Spleen (tissue), 11 donors: ENCODE results near the gene PLEKHG3. TPM values are rescaled to one million over a fixed set of nuclear protein-coding genes. Genes with fewer than 3 reads are reported as not detected.

ENCODE experiments used
- DNase-seq: peaks from one replicate; pipeline ENCODE4 v3.0.0-alpha.2; 2020
- H3K27ac ChIP-seq, 8 donors: fragments of 200-600 bp; sonication (generic) in 7 of 8; 1 replicate in 4 of 8; 2 replicates in 4 of 8; pipeline versions ENCODE4 v1.5.0 to v1.8.0; 2016 to 2021; ENCODE audit warnings: inconsistent platforms in 4 of 8, mild to moderate bottlenecking in 4 of 8, moderate library complexity in 1 of 8
- H3K27me3 ChIP-seq, 7 donors: fragments of 200-600 bp; sonication (generic) in 6 of 7; replicated peaks in 1 of 7; 1 replicate in 4 of 7; 2 replicates in 3 of 7; pipeline versions ENCODE4 v1.5.0 to v1.8.0; 2016 to 2021; ENCODE audit warnings: inconsistent platforms in 3 of 7, mild to moderate bottlenecking in 1 of 7
- H3K36me3 ChIP-seq, 6 donors: fragments of 200-600 bp; sonication (generic) in 5 of 6; 1 replicate in 4 of 6; 2 replicates in 2 of 6; pipeline versions ENCODE4 v1.5.0 to v1.8.0; 2016 to 2021; ENCODE audit warnings: inconsistent platforms in 2 of 6
- H3K4me1 ChIP-seq, 6 donors: fragments of 200-600 bp; sonication (generic) in 5 of 6; 1 replicate in 3 of 6; 2 replicates in 3 of 6; pipeline versions ENCODE4 v1.5.0 to v1.8.0; 2016 to 2021; ENCODE audit warnings: inconsistent platforms in 3 of 6
- H3K4me3 ChIP-seq, 8 donors: fragments of 200-600 bp; sonication (generic) in 7 of 8; 1 replicate in 4 of 8; 2 replicates in 4 of 8; pipeline versions ENCODE4 v1.5.0 to v1.8.0; 2016 to 2021; ENCODE audit warnings: inconsistent platforms in 4 of 8, mild to moderate bottlenecking in 4 of 8, moderate library complexity in 2 of 8
- H3K9me3 ChIP-seq, 8 donors: fragments of 200-600 bp; sonication (generic) in 7 of 8; 1 replicate in 4 of 8; 2 replicates in 4 of 8; pipeline versions ENCODE4 v1.5.0 to v1.8.0; 2016 to 2021; ENCODE audit warnings: inconsistent platforms in 4 of 8
- CTCF ChIP-seq, 11 experiments: fragments of 200-600 bp in 7 of 11; fragments of 450-650 bp in 4 of 11; sonication (generic) in 4 of 11; IDR thresholded peaks in 8 of 11; conservative IDR thresholded peaks in 3 of 11; 1 replicate in 7 of 11; 2 replicates in 4 of 11; pipeline versions ENCODE4 v1.4.0 to v1.8.0; 2016 to 2021; ENCODE audit warnings: antibody characterized with exemption in 11 of 11, inconsistent platforms in 4 of 11, mild to moderate bottlenecking in 1 of 11
- POLR2A ChIP-seq, 3 donors: fragments of 450-650 bp; IDR thresholded peaks; one replicate each; pipeline ENCODE4 v1.5.1; 2017; ENCODE audit warnings: antibody characterized with exemption in 3 of 3, mild to moderate bottlenecking in 1 of 3
- POLR2AphosphoS5 ChIP-seq, 3 donors: sonication (generic); formaldehyde crosslinking; IDR thresholded peaks; one replicate each; pipeline ENCODE4 v1.5.1; 2017; ENCODE audit warnings: antibody characterized with exemption in 3 of 3
- WGBS, 5 donors: extraction: QIAGEN DNeasy Blood & Tissue Kit in 3 of 5; methylation state at CpG; one replicate each; pipeline versions ENCODE4 v1.1.5 to v1.1.7; 2013 to 2018; 5-methylcytosine and 5-hydroxymethylcytosine counted together
- intact Hi-C: fragments of 100-400 bp; cut with DNase I; formaldehyde crosslinking; loops from one replicate; pipeline ENCODE4 v1.15.0; 2023; ENCODE audit warnings: low total_unique reads
- polyA plus RNA-seq, 3 donors: library from polyadenylated mRNA; stranded (reverse); fragments of 200-250 nt; gene quantifications; one replicate each; pipeline ENCODE4 v1.2.1, GENCODE V29; 2013
- total RNA-seq, 7 donors: library from RNA; depleted of rRNA in 3 of 7; stranded (reverse); fragments of >200 nt in 3 of 7; fragmentation: NEBNext Ultra II Directional in 4 of 7; extraction: Animal tissue kit (Norgen Biotek cat#: 25700) in 4 of 7; gene quantifications; one replicate each; pipeline versions ENCODE4 v1.1.0 to v1.2.1, GENCODE V29; 2016 to 2021
- donor health status: healthy with polysubstance abuse.
- donor health status: DM: no; HTN: no; CAD: no; lungs with moderate emphysema.
- donor health status: DM: no; HTN: no; CAD: no.
- donor health status: Bipolar disorder and iron deficiency.
- donor health status: healthy.
- donor health status: DM: no; HTN: no; CAD: no.
- donor health status: DM: yes; HTN: yes; CAD: no.

Gene PLEKHG3
- total and polyA plus RNA-seq, 10 donors = 4.5 to 77.7 (median 45.4) TPM

GRCh38 chr14:64715146-64715627 lies 11.0 kb downstream of the PLEKHG3 start:
- peak overlapping the region in 6 of 8 donors; percentile 10 to 85 (median 58) for H3K27ac ChIP-seq
- H3K9me3 ChIP-seq = peaks cover 0 to 23% (median 13%) of the 10 kb centered on the region in 8 donors
- intact Hi-C loops = no loop called here
- WGBS, 5 donors = 72 to 84% (median 79%) methylated on average over 3 to 4 of the region's 4 CpGs
- H3K4me1 ChIP-seq = peaks cover 7 to 80% (median 61%) of the 10 kb centered on the region in 6 donors
- peak overlapping the region in 1 of 8 donors; percentile 46 for H3K4me3 ChIP-seq
- H3K36me3 ChIP-seq = no peaks in the 10 kb centered on the region
- DNase-seq = no peak
- no peak for TF ChIP-seq POLR2AphosphoS5 (IDR thresholded peaks at IDR 0.05)
- no peak for TF ChIP-seq POLR2A (IDR thresholded peaks at IDR 0.05)
- no peak for TF ChIP-seq CTCF (IDR thresholded peaks at IDR 0.05 in 8 of 11, conservative IDR thresholded peaks at IDR 0.05 in 3 of 11)
- H3K27me3 ChIP-seq = no peaks in the 10 kb centered on the region

DNA sequence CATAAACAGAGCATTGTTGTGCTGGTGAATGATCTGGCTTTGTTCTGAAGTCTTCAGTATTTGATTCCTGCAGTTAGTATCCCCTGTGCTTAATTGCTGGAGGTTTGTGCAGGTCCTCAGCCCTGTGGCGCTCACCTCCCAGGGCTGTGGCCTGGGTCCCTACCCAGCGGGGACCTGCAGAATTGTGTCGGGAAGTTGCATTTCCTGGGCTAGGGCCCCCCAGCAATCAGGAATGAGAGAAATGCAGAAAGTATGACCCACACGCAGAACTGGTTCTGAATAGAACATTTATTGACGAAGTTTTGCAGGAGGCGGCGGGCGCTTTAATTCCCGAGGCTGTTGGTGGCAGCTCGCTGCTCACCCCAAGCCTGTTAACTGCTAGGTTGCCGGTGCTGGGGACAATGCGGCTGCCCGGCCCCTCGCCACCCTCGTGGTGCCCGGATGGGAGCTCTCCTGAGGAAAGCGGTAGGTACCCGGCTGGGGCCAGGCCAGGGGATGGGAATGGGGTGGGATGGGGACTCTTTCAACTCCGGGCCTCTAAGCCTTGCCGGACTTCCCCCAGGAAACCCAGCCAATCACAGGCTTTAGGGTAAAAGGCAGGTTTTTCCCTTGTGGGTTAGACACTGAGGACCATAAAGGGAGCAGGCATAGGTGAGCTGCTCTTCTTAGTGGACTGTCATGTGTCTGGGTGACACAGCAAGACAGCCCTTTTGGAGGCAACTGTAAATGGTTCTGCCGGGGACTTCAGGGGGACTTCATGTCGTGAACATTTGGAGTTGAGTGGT lies 11.6 kb downstream of the PLEKHG3 start:
- Histone ChIP-seq H3K27ac (peak overlapping the region in 6 of 8 donors; percentile 33 to 85 (median 58)), H3K4me3 (peak overlapping the region in 2 of 8 donors; percentile 23 to 46), H3K4me1 (peaks cover 7 to 80% (median 58%) of the 10 kb centered on the region in 6 donors), H3K27me3 (no peaks in the 10 kb centered on the region), H3K9me3 (peaks cover 0 to 23% (median 13%) of the 10 kb centered on the region in 8 donors), H3K36me3 (no peaks in the 10 kb centered on the region)
- no peak for DNase-seq
- intact Hi-C loops = no loop called here
- 72 to 84% (median 74%) methylated on average over 20 to 22 of the region's 22 CpGs for WGBS, 5 donors
- TF ChIP-seq POLR2AphosphoS5 (IDR thresholded peaks at IDR 0.05) = no peak
- TF ChIP-seq CTCF (IDR thresholded peaks at IDR 0.05 in 8 of 11, conservative IDR thresholded peaks at IDR 0.05 in 3 of 11) = no peak
- no peak for TF ChIP-seq POLR2A (IDR thresholded peaks at IDR 0.05)

DNA sequence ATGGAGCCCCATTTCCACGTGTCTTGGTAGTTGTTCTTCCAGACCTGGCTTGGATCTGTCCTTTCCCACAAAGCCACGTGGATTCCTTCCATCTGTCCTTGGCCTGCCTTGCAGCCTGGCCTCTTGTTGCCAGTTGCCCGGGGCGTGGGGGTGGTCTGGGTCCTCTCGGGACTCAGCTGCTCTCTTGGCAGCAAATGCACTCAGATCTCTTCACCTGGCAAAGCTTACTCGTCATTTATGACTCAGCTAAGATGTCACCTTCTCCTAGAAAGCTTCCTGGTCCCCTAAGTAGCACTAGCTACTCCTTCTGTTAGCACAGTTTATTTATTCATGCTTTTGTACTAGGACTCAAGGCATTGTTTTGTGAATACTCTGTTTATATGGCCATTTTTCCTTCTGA lies 13.6 kb downstream of the PLEKHG3 start:
- peaks cover 0 to 20% (median 13%) of the 10 kb centered on the region in 8 donors for H3K9me3 ChIP-seq
- intact Hi-C loops = no loop called here
- WGBS, 5 donors = 41 to 73% (median 62%) methylated on average over 6 of the region's 6 CpGs
- no peaks in the 10 kb centered on the region for H3K36me3 ChIP-seq
- no peak overlapping the region for H3K4me3 ChIP-seq
- TF ChIP-seq CTCF (IDR thresholded peaks at IDR 0.05 in 8 of 11, conservative IDR thresholded peaks at IDR 0.05 in 3 of 11) = no peak
- TF ChIP-seq POLR2AphosphoS5 (IDR thresholded peaks at IDR 0.05) = no peak
- no peak for TF ChIP-seq POLR2A (IDR thresholded peaks at IDR 0.05)
- H3K27ac ChIP-seq = peak overlapping the region in 4 of 8 donors; percentile 26 to 85 (median 72)
- H3K27me3 ChIP-seq = no peaks in the 10 kb centered on the region
- H3K4me1 ChIP-seq = peaks cover 19 to 92% (median 71%) of the 10 kb centered on the region in 6 donors
- DNase-seq = no peak

DNA sequence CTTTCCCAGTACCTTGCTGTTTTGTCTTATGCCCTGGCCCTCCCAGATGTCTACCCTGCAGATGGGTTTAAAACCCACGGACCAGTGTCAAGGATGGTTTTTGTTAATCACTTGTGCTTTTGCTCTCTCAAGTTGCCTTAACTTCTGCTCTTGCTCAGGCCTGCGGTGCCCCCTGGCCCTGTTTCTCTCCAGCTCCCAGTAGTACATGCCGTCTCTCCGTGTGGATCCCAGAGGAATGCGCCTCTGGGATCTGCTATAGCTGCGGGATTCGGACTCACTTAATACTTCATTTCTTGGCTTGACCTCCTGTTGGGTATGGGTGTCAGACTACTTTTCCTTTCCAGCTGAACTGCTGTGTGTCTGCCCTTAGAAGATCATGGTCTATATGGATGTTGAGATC lies 14.5 kb downstream of the PLEKHG3 start:
- Histone ChIP-seq H3K4me3 (no peak overlapping the region), H3K4me1 (peaks cover 22 to 98% (median 80%) of the 10 kb centered on the region in 6 donors), H3K27me3 (no peaks in the 10 kb centered on the region), H3K36me3 (no peaks in the 10 kb centered on the region), H3K27ac (peak overlapping the region in 4 of 8 donors; percentile 10 to 85 (median 54)), H3K9me3 (peaks cover 0 to 11% (median 6%) of the 10 kb centered on the region in 8 donors)
- intact Hi-C loops = no loop called here
- WGBS, 5 donors = 78 to 92% (median 90%) methylated on average over 7 of the region's 7 CpGs
- TF ChIP-seq POLR2AphosphoS5 (IDR thresholded peaks at IDR 0.05) (no peak), CTCF (IDR thresholded peaks at IDR 0.05 in 8 of 11, conservative IDR thresholded peaks at IDR 0.05 in 3 of 11) (no peak), POLR2A (IDR thresholded peaks at IDR 0.05) (no peak)
- no peak for DNase-seq
